Testis (tissue), 3 donors: ENCODE data around the gene FIGN. TPM values are rescaled to one million over a fixed set of nuclear protein-coding genes. Genes with fewer than 3 reads are reported as not detected.

Experiments used
- DNase-seq: peaks from one replicate; pipeline ENCODE4 v3.0.0-alpha.2; 2019
- H3K27ac ChIP-seq, 2 donors: fragments of 200-600 bp; sonication (generic); one replicate each; pipeline ENCODE4 v1.5.1; 2019
- H3K27me3 ChIP-seq: fragments of 200-600 bp; sonication (generic); one replicate; pipeline ENCODE4 v1.5.1; 2019
- H3K36me3 ChIP-seq: fragments of 200-600 bp; sonication (generic); one replicate; pipeline ENCODE4 v1.5.1; 2017; ENCODE audit warnings: low read depth; ENCODE audit errors: missing control alignments
- H3K4me1 ChIP-seq: fragments of 200-600 bp; sonication (generic); one replicate; pipeline ENCODE4 v1.5.1; 2019
- H3K4me3 ChIP-seq, 2 donors: fragments of 200-600 bp; sonication (generic); one replicate each; pipeline ENCODE4 v1.5.1; 2017 to 2019
- H3K9me3 ChIP-seq: fragments of 200-600 bp; sonication (generic); one replicate; pipeline ENCODE4 v1.5.1; 2017
- CTCF ChIP-seq, 3 experiments: fragments of 450-650 bp in 2 of 3; fragments of 200-600 bp in 1 of 3; sonication (generic) in 1 of 3; IDR thresholded peaks; one replicate each; pipeline ENCODE4 v1.5.1; 2016 to 2019; ENCODE audit warnings: antibody characterized with exemption in 3 of 3, mild to moderate bottlenecking in 2 of 3, moderate library complexity in 1 of 3
- POLR2A ChIP-seq: fragments of 450-650 bp; IDR thresholded peaks from one replicate; pipeline ENCODE4 v1.6.1; 2017; ENCODE audit warnings: antibody characterized with exemption, mild to moderate bottlenecking, moderate library complexity
- WGBS, 2 donors: methylation state at CpG; one replicate each; pipeline ENCODE4 v1.1.5; 2018; 5-methylcytosine and 5-hydroxymethylcytosine counted together
- intact Hi-C: fragments of 100-400 bp; cut with DNase I; formaldehyde crosslinking; loops from one replicate; pipeline ENCODE4 v1.15.1; 2023; ENCODE audit warnings: low total_unique reads
- polyA plus RNA-seq: library from polyadenylated mRNA; stranded (reverse); fragments of 350-450 nt; fragmentation: Illumina TruSeq; extraction: RNeasy Lipid Tissue Mini Kit (QIAGEN cat#74804); gene quantifications from one replicate; pipeline ENCODE4 v1.2.3, GENCODE V29; 2014; ENCODE audit warnings: low read depth, low replicate concordance; ENCODE audit not compliant: insufficient read depth
- total RNA-seq, 2 donors: library from RNA; depleted of rRNA; stranded (reverse); fragments of >200 nt; gene quantifications; one replicate each; pipeline ENCODE4 v1.2.3, GENCODE V29; 2016

Gene FIGN
- total and polyA plus RNA-seq, 3 donors from 2014 or later: 3.5 to 3.9 (median 3.6) TPM

GRCh38 chr2:163563336-163563735, 172.5 kb downstream of the FIGN start:
- Histone ChIP-seq H3K9me3 (no peaks in the 10 kb centered on the region), H3K4me1 (no peaks in the 10 kb centered on the region), H3K27ac (no peak overlapping the region), H3K4me3 (no peak overlapping the region), H3K27me3 (no peaks in the 10 kb centered on the region), H3K36me3 (no peaks in the 10 kb centered on the region)
- DNase-seq: no peak
- WGBS, 2 donors: 87% methylated on average over 3 of the region's 3 CpGs
- TF ChIP-seq CTCF (IDR thresholded peaks at IDR 0.05) (no peak), POLR2A (no peak)
- intact Hi-C loops: no loop called here

- H3K36me3 ChIP-seq: no peaks in the 10 kb centered on the region
- intact Hi-C loops: no loop called here
- TF ChIP-seq POLR2A: no peak
- TF ChIP-seq CTCF (IDR thresholded peaks at IDR 0.05): no peak
- no peaks in the 10 kb centered on the region for H3K27me3 ChIP-seq
- H3K4me3 ChIP-seq: no peak overlapping the region
- DNase-seq: no peak
- H3K9me3 ChIP-seq: no peaks in the 10 kb centered on the region
- no peak overlapping the region for H3K27ac ChIP-seq
- H3K4me1 ChIP-seq: no peaks in the 10 kb centered on the region
- 56 to 67% methylated on average over 8 of the region's 8 CpGs for WGBS, 2 donors
Measured at GRCh38 chr2:163558251-163559021, 177.4 kb downstream of the FIGN start.

DNA sequence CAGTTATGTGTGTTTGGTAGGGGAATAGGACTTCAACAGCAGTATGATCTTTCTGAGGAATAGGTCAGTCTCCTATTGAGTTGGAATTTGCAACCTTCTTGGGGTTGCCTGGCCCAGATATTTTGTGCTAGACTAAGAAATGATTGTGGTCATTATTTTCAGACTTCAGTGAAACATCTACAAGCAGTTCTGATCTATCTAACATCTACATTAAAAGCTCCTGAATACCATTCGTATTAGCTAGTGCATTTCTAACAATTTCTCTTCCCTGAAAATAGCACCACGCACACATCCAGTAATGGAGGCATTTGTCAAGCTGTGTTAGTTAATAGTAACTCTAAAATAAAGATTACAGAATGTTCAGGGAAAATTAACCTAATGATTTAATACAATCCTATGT, 179.3 kb downstream of the FIGN start:
- H3K9me3 ChIP-seq: no peaks in the 10 kb centered on the region
- H3K4me1 ChIP-seq: no peaks in the 10 kb centered on the region
- no peak overlapping the region for H3K27ac ChIP-seq
- no peaks in the 10 kb centered on the region for H3K36me3 ChIP-seq
- DNase-seq: no peak
- intact Hi-C loops: no loop called here
- H3K27me3 ChIP-seq: no peaks in the 10 kb centered on the region
- WGBS, 2 donors: 97% methylated on average over 2 of the region's 2 CpGs
- TF ChIP-seq POLR2A (no peak), CTCF (IDR thresholded peaks at IDR 0.05) (no peak)
- H3K4me3 ChIP-seq: no peak overlapping the region

DNA sequence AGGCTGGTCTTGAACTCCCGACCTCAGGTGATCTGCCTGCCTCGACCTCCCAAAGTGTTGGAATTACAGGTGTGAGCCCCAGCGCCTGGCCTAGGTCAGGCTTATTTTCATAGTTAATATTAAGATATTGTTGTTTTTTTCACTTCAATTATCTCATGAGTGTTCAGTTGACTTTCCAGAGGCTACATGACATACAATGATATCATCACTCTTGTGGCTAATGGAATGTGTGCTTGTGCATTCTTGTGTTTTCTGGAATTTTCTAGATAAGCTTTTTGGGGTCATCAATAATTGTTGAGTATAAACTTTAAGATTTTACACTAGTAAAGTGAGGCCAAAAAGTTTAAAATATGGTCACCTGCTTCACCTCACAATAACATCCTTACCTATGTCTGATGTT, 180.9 kb downstream of the FIGN start:
- DNase-seq: no peak
- intact Hi-C loops: no loop called here
- TF ChIP-seq CTCF (IDR thresholded peaks at IDR 0.05) (no peak), POLR2A (no peak)
- no peaks in the 10 kb centered on the region for H3K4me1 ChIP-seq
- no peaks in the 10 kb centered on the region for H3K36me3 ChIP-seq
- H3K9me3 ChIP-seq: no peaks in the 10 kb centered on the region
- H3K27ac ChIP-seq: no peak overlapping the region
- no peak overlapping the region for H3K4me3 ChIP-seq
- WGBS, 2 donors: 91 to 92% methylated on average over 3 of the region's 3 CpGs
- H3K27me3 ChIP-seq: no peaks in the 10 kb centered on the region

DNA sequence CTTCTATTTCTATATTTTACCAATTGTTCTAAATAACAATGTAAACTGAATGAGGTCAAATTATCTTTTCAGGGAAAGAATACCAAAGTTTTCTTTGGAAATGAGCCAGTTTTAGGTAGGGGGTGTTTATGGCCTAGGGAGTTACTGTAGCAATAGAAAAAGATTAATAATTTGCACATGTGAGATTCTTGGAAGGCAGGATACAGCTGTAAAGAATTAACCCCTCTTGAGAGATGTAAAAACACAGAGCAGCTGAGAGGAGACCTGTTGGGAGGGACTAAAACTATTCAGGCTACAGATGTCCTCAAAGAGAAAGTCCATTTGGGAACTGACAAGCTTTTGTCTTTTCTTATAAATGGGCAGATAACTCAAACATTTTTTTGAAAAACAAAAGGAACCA, 182.2 kb downstream of the FIGN start:
- TF ChIP-seq CTCF (IDR thresholded peaks at IDR 0.05) (no peak), POLR2A (no peak)
- no peak overlapping the region for H3K27ac ChIP-seq
- H3K4me1 ChIP-seq: no peaks in the 10 kb centered on the region
- DNase-seq: no peak
- H3K36me3 ChIP-seq: no peaks in the 10 kb centered on the region
- H3K9me3 ChIP-seq: no peaks in the 10 kb centered on the region
- H3K27me3 ChIP-seq: no peaks in the 10 kb centered on the region
- intact Hi-C loops: no loop called here
- no peak overlapping the region for H3K4me3 ChIP-seq
